Stimulated activated CD4-positive, alpha-beta T cell treated with anti-CD3 and anti-CD28 coated beads, Interleukin-4, amount 100 ng/mL, for 4 hours (primary cell): ENCODE measurements around the gene PROB1.
A peak's percentile ranks its signal among the peaks of the same experiment; 100 is the strongest.
"Not testable (repeated sequence)": the region's sequence is repeated elsewhere in the genome, so short reads cannot be mapped to it uniquely, and the experiment has no call there.

Experiments used
- DNase-seq, 2 experiments: peaks; one replicate each; pipeline ENCODE4 v3.0.0-alpha.2; 2020

PROB1 gene, protein sequence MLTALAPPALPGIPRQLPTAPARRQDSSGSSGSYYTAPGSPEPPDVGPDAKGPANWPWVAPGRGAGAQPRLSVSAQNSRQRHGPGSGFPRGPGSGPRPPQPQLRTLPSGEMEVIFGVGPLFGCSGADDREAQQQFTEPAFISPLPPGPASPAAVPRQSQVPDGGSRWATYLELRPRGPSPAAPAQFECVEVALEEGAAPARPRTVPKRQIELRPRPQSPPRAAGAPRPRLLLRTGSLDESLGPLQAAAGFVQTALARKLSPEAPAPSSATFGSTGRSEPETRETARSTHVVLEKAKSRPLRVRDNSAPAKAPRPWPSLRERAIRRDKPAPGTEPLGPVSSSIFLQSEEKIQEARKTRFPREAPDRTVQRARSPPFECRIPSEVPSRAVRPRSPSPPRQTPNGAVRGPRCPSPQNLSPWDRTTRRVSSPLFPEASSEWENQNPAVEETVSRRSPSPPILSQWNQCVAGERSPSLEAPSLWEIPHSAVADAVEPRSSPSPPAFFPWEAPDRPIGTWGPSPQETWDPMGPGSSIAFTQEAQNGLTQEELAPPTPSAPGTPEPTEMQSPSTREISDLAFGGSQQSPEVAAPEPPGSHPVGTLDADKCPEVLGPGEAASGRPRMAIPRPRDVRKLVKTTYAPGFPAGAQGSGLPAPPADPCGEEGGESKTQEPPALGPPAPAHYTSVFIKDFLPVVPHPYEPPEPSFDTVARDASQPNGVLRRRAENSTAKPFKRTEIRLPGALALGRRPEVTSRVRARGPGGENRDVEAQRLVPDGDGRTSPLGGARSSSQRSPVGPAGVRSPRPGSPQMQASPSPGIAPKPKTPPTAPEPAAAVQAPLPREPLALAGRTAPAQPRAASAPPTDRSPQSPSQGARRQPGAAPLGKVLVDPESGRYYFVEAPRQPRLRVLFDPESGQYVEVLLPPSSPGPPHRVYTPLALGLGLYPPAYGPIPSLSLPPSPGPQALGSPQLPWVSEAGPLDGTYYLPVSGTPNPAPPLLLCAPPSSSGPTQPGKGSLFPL

DNA sequence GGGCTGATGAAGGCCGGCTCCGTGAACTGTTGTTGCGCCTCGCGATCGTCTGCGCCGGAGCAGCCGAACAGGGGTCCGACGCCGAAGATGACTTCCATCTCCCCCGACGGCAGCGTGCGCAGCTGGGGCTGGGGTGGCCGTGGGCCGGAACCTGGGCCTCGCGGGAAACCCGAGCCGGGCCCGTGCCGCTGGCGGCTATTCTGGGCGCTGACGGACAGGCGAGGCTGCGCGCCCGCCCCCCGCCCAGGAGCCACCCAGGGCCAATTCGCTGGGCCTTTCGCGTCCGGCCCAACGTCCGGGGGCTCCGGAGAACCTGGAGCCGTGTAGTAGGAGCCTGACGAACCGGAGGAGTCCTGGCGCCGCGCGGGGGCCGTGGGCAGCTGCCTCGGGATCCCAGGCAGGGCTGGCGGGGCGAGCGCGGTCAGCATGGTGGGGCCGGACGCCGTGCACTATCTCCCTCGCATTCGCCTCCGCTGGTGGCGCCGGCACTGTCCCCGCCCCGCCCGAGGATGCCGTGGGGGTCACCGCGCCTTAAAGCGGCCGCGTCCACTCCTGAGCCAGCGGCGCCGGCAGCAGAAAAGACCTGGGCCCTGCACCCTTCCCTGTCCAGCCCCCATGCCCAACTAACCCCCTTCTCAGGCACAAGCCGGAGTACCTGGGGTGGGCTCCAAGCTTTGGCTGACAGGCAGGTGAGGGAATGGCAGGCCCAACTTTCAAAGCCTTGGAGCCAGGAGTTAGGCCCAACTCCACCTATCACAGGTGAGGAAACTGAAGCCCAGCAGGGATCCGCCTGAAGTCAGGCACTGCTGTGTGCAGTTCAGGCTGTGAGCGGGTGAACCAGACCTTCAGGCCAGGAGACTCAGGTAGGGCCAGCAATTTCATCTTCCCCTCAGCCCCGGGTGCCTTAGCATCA, at the start of gene PROB1:
TSS of gene PROB1 (minus strand) at position 451 of the 913 bp plus-strand sequence. CDS start at position 428, 23 bp downstream.
- no peak for DNase-seq

DNA sequence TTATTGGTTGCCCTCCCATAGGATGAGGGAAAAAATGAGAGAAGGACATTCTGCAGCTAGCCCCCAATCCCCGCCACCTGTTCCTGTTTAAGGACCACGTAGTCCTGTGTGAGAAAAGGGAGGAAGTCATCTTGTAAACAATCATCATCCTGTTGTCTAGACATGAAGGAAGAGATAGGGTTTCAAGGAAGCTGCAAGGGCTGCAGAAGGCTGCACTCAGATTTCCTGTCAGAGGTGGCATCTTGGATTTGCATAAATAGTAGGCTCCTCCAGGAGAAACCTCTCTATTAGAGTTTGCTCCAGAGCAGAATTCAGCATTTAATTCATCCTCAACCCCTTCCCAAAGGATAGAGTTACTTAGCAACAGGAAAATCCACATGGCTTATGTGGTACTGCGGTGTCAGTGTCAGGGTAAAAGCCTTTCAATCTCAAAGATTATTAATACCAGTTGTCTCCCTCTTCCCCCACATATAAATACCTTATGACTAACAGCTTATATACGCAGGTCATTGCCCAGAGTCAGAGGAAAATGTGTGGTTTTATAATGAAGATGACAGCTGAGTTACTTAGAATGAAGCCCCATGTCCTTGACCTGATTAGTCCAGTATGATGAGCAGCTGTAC, 49.0 kb upstream of the PROB1 start:
- no peak for DNase-seq

DNA sequence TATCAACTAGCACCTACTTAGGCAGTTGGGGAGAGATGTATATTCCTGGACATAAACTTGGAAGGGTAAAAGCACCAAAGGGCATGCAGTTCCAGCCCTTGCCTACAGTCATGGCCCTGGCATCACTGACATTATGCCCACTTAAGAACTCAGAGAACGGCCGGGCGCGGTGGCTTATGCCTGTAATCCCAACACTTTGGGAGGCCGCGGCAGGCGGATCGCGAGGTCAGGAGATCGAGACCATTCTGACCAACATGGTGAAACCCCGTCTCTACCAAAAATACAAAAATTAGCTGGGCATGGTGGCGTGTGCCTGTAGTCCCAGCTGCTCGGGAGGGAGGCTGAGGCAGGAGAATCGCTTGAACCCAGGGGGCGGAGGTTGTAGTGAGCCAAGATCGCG, 45.5 kb upstream of the PROB1 start:
- not testable (repeated sequence) for DNase-seq

DNA sequence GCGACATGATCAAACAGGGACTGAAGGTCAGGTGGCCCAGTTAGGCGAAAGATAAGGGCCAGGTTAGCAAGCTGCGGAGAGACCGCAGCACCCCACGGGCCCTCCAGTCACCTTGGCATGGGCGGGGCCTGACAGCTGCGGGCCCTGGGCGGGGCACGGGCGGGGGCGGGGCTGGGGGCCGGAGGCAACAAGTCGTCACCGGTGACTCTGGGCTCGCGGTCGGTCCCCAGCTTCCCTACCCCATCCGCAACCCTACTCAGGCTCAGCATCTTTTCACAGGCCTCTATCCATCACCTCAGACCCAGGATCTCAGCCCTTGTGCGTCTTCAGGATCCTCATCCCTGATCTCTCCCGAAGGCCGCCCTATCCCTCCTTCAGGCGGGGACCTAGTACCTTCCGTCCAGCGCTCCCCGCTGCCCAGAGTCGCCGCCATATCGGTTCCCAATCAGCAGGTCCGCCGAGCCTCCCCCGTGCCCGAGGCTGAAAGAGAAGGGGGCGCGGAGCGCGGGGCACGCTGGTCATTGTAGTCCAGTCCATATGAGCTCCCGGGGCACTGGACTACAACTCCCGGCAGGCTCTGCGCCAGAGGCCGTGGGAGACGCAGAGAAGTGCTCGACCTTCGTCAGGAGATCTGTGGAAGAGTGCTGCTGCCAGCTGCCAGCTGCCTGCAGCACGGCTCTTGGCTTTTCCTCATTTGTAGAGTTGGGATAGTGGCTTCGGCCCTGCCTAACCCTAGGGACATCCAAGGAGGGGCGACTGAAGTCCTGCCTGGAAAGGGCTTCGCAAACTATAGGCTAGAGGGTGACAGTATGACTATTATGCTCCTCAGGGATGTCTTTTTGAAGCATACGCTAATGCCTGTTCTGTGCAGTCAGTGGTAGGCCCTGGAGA, 44.4 kb upstream of the PROB1 start, which contains the start of gene DNAJC18:
TSS of gene DNAJC18 (minus strand) at position 513 of the 891 bp plus-strand sequence. CDS start at position 433, 80 bp downstream.
- peak; percentile 88 to 89 for DNase-seq

DNA sequence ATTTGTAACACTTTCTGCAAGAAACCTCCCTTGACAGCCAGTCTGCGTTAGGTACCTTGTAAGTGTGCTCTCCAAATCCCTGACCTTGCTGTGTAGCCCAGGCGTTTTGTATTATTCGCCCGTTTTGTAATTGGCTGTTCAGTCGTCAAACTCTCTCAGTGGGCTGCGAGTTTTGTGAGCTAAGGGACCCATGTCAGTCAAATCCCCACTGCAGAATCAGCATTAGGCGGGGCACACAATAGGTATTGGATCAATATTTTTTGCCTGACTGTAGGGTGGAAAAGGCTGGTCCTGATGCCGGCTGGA, 43.8 kb upstream of the PROB1 start:
- no peak for DNase-seq

DNA sequence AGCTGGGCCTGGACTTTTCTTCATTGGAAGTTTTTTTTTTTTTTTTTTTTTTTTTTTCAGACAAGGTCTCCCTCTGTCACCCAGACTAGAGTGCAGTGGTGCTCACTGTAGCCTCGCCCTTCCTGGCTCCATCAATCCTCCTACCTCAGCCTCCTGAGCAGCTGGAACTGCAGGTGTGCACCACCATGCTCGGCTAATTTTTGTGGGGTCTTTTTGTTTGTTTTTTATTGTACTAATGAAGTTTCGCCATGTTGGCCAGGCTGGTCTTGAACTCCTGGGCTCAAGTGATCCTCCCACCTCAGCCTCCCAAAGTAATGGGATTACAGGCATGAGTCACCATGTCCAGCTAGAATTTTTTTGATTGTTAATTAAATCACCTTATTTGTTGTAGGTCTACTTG, 40.8 kb upstream of the PROB1 start:
- no peak for DNase-seq

DNA sequence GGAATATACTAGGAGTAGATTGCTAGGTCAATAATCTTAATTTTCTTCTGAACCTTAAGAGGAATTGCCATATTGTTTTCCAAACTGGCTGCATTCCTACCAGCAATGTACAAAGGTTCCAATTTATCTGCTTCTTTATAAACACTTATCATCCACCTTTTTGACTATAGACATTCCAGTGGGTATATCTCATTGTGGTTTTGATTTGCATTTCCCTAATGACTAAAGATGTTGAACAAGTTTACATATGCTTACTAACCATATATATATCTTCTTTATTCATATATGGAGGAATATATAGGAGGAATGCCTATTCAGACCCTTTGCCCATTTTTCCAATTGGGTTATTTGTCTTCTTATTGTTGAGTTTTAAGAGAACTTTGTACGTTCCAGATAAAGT, 36.8 kb upstream of the PROB1 start:
- DNase-seq: no peak

DNA sequence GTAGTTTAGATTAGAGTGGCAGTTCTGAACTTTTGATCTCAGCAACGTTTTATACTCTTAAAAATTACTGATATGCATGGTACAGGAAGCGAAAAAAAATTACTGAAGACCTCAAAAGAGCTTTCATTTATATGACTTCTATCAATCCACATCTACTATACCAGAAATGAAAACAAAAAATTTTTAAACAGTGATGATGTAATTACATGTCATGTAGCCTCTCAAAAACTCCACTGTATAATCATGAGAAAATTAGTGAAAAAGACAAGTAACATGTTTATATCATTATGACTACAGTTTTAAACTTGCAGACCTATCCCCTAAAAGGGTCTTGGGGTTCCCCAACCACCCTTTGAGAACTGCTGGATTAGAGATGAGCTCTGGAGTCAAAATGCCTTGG, 35.1 kb upstream of the PROB1 start:
- DNase-seq: no peak

DNA sequence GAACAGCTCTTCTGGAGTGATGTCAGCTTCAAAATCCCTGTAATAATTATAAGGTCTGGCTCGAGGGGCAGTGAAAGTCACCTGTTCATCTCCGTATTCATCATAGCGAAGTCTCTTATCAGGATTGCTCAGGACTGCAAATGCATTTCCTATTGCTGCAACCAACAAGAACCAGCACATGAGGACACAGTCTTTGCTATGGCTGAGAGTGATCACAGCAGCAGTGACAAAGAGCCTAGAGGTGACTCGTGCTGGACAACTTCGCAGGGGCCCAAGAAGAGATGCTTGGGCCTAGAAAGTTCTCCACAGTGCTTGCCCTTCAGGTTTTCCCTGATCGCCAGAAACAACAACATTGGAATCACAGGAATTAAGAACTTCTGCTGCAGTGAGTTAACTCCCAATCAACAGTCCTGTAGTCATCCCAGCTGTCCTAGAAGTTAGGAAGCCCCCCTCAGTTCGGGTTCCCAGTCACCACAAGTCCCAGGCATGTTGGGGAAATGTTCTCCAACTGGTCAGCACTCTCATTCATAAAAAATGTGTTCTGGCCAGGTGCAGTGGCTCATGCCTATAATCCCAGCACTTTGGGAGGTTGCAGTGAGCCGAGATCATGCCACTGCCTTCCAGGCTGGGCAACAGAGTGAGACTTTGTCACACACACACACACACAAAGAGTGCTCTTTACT, 31.4 kb upstream of the PROB1 start:
- DNase-seq: no peak

DNA sequence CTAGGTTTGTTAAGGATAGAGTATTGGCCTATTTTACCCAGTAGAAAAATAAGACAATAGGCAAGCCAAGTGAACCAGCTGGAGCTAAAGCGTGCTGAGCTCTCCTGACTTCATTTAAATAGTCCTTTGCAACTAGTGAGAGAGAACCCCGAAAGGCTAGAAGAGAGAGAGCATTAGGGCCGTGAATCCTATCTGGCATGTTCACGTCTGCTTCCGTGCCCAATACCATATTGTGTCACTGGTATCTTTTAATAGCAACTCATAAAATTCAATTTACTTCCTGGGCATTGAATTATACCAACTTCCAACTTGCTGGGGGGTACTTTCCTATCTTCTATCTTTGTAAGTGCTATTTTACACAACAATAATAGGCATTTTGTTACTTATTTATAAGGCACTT, 30.6 kb upstream of the PROB1 start:
- no peak for DNase-seq

DNA sequence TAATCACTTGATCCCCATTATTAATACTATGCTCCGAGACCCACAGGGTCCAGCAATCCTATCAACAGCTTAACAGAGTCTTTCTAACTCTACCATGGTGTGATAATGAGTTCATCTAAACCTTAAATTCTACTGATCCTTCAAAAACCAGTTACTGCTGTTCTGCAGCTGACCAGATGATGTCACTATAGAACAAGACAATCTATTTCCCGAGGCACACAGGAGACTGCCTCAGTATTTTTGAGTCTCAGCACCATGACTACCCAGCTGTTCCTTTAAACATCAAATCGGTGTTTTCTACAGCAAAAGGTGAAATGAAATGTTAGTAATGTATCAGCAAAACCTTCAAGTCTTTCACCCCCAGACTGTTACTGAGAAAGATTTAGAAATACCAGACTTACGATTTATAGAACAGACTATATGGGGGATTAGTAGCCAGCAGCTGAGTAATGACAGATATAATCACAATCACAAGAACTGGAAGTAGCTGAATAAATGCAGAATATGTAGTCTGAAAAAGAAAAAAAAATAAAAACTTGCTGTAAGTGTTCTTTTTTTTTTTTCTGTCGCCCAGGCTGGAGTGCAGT, 27.5 kb upstream of the PROB1 start:
- peak in 1 of 2 experiments; percentile 29 for DNase-seq

DNA sequence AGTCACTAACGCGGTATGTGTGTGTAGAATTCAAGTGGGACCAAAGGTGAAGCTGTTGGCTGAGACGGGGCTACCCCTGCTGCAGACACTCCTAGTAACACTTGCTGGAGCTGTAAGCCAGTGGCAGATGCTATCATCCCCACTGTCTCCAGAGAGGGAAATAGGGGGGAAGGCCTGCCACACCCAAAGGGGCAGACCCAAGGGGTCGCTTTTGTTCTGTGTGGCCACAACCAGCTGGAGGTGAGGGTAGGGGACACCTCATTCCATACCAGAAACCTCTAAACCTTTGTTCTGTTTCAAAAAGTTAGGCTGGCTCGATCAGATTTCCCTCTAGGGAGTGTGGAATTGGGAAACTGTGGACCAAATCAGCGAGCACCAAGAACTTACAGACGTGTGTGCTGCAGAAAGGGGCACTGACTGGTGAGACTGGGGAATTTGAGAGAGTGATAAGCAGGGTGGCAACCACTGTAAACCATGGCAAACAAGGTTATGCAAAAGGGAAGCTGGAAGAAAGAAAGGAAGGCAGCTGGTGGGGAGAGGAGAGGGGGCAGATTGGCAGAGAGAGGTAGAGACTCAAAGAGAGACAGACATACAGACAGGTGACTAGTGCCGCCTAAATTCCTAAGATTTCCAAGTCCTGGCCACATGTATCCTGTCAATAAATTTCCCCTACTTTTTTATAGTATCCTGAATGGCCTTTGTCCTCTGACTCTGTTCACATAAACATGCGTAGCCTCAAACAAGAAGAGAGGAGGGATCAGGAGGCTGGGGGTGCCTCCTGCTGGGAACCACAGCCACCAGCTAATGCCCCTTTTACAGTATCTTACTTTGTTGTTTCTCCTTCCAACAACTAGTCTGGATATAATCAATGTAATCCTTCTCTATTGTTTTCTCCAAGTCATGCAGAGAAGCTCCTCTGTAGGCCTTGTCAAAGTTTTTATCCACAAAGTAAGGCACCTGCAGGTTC, 24.6 kb upstream of the PROB1 start:
- no peak for DNase-seq

DNA sequence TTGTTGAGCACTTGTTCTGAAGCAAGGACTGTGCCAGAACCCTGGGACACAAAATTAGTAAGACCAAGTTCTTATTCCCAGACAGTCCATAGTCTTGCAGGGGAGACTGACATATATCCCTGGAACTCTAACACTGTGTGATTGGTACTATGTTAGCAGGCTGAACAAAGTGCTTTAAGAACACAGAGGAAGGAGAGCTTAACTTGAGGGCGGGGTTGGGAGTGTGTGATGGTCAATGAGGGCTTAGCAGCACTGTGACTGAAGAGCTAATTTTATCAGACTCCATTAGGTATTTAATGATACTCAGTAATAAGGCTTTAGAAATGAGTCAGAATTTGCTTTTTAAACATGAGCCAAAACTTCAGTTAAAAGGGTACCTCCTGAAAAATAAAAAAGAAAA, 23.9 kb upstream of the PROB1 start:
- DNase-seq: no peak

DNA sequence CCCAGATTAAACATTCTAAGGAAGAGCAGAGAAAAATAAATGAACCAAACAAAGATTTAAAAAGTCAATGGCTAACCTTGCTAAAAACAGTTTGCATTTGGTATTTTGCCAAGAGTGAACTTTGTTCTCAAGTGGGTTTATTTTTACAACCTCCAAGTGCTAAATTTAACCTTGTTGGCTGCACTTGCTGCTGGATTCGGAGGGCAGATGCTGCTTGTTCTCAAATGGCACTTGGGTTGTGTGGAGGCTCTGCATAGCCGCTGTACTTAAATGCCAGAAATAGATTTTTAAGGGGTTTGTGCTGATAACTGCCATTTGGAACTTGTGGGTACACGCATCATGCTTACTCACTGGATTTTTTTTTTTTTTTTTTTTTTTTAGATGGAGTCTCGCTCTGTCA, 22.3 kb upstream of the PROB1 start:
- DNase-seq: no peak

DNA sequence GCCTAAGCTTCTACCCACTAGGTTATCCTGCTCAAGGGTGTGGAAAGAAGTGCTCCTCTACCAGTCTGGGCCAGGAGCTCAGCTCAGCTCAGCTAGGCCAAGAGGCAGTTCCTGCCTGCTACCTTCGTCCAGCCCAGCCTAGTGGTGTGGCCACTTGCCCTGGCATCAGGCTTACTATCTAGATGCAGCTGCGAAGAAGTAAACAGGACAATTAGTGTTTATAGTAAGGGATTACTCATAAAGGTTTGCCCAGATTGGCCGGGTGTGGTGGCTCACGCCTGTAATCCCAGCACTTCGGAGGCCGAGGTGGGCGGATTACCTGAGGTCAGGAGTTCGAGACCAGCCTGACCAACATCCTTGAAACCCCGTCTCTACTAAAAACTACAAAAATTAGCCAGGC, 21.7 kb upstream of the PROB1 start:
- no peak for DNase-seq

DNA sequence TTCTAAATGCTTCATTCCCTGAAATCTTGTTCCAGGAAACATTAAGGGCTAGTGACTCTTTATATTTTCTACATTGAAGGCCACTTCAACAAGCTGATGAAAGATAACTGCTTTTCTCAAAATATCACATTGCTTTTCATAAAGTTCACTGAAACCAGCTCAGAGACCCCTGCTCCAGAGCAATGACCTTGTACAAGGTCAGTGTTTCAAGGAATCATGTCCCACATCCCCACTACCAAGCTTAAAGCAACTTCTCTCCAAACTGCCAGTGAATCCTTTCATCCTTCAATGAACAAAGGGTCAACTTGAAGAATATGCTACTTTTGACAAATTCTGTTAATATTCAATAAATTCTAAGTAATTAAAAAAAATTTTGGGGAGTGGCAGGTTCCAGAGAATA, 21.0 kb upstream of the PROB1 start:
- DNase-seq: no peak

DNA sequence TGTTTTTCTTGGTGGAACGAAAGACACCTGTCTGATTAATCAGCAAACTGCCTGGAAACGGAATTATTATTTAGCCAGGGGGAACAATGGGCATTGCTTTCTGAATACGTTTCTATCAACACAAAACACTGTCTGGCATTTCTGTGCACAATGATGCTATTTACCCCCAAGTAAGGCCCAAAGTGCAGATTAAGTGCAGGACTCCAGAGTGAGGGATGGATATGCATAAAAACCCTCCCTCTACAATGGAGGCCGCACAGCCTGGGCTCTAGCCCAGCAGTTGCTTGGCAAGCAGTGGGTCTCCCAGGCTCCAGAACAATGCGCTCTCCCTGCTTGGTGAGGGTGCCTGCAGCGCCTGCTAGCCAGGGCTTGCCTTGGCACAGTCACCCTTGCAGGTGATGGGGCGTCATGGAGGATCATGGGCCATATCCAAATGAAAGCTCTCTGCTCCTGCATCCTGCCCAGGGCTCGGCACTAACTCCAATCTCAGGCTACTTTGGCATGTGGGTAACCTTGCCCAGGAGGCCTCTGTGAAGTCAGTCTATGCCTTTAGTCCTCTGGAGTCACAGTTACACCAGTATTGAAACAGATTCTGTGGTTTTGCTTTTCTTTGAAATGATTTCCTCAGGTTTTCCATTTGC, 20.4 kb upstream of the PROB1 start:
- DNase-seq: no peak

DNA sequence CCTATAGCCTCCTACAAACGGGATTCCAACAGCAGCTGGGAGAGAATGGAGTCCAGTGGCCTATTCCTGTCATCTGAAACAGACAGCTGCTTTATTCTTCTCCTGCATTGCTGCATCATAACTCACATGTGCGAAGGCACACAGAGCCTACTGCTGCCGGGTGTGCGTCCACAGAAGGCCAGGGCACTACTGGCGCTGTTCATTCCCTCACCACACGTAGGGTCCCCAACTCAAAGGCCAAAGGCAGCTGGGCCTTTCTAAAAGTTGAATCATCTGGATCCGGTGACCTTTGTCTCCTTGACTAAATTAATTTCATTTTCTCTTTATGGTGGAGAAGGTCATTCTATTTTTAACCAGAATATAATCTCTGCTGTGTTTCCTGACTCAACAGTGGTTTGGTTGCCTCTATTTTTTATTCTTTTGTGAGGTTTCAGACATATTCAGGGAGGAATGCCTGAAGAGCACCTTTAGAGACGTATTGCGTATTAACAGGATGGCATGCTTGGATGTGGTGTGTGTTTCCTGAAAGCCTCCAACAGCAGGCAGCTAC, 19.8 kb upstream of the PROB1 start:
- no peak for DNase-seq
